ENCODE results near the gene NEK10.

Gene NEK10

GRCh38 chr3:27244374-27244773 is 124.8 kb downstream of the NEK10 start:
- DNase-seq (ENCODE audit: low read depth in 2 of 2) = no peak

- DNase-seq (ENCODE audit: low read depth in 2 of 2) = no peak
Measured at GRCh38 chr3:27239951-27240350, 129.2 kb downstream of the NEK10 start.

DNA sequence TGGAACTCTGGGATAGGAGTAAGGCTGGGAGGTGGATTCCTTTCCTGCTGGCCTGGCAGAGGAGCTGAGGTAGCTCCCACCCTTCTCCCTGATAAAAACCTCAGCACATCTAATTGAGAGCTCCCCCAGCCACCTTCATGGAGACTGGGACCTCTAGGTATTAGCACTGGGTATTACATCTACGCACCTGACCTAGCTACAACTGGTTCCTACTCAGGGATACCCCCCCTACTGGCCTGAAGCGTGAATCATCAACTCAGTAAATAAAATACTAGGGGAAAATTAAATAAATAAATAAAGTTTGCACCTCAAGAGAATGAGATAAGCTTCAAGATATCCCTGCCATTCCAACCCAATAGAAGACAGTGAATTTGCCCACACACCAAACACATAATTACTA is 140.4 kb downstream of the NEK10 start:
- no peak for DNase-seq (ENCODE audit: low read depth in 2 of 2)

DNA sequence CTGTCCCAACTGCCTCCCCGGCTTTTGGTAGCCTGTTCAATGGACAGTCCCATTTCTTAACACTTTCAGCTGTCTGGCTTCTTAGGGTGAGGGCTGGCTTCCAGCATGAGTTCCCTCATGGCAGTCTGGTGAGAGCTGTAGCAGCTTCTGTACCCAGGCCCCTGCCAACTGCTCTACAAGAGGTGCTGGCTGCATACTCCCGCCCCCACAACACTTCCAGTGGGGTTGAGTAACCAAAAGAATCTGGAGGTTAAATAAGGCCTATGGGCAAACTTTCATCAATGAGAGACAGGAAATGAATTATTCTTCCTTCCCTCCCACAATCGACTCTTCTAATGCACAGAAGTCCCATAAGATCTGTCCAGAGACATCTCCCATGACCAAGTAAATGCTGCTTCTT is 145.0 kb downstream of the NEK10 start:
- DNase-seq (ENCODE audit: low read depth in 2 of 2) = no peak

GRCh38 chr3:27221264-27221932 is 147.8 kb downstream of the NEK10 start:
- DNase-seq (ENCODE audit: low read depth in 2 of 2) = no peak

GRCh38 chr3:27220166-27220565 is 149.0 kb downstream of the NEK10 start:
- DNase-seq (ENCODE audit: low read depth in 2 of 2) = no peak

- no peak for DNase-seq (ENCODE audit: low read depth in 2 of 2)
Measured at GRCh38 chr3:27219127-27219845, 149.9 kb downstream of the NEK10 start.

- DNase-seq (ENCODE audit: low read depth in 2 of 2) = no peak
Measured at GRCh38 chr3:27216955-27217552, 152.1 kb downstream of the NEK10 start.

- DNase-seq (ENCODE audit: low read depth in 2 of 2) = no peak
Measured at GRCh38 chr3:27216295-27216855, 152.8 kb downstream of the NEK10 start.

- DNase-seq (ENCODE audit: low read depth in 2 of 2) = no peak
Measured at GRCh38 chr3:27213450-27213849, 155.7 kb downstream of the NEK10 start.

DNA sequence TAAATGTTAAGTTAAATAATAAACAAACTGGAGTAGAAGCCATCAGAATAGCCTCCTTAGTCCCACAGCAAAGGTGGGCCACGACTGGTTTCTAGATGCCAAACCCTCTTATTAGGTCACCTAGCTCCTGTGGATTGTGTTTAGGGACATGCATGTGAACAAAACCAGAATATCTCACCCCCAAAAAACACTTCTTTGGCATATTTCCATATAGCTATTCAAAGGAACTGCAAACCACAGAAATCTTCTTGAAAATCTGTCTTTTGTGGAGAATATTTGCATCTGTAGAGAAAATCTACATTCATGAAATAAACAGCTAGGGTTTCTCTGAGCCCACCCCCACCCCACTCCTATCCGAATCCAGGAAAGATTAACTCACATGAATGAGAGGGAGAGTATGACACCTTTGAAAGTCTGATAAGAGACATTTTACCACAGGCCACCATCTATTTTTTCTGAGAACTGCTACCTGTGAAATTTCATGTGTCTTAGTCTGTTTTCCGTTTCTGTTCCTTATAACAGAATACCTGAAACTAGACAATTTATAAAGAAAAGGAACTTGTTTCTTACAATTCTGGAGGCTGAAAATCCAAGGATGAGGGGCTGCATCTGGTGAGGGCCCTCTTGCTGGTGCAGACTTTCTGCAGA is 159.4 kb downstream of the NEK10 start:
- no peak for DNase-seq (ENCODE audit: low read depth in 2 of 2)

DNA sequence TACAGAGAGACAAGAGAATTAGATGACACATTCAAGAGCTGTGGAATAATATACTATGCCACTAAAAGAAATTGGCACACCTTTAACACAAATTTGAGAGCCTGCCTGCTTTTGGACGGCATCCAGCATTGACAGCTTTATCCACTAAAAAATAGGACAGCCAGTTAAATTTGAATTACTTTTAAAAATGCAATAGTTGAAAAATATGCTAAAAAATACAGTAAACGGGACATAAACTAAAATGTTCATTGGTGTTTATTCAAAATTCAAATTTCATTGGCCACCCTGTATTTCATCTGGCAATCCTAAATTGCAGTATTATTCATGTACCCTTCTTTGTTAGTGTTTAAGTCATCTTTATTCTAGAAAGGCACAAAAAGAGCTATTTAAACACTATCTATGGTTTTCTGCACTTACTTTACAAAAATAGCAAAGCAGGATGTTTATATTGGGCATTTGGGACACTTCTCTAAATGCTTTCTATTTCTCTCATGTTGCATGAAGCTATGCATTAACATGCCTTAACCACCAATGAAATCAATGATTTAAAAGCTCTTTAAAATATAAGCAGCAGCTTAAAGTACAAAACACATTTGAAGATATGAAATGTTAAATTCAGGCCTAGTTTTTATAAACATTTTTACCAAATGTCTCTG is 160.1 kb downstream of the NEK10 start:
- DNase-seq (ENCODE audit: low read depth in 2 of 2) = no peak

- DNase-seq (ENCODE audit: low read depth in 2 of 2) = no peak
Measured at GRCh38 chr3:27202959-27203358, 166.2 kb downstream of the NEK10 start.

DNA sequence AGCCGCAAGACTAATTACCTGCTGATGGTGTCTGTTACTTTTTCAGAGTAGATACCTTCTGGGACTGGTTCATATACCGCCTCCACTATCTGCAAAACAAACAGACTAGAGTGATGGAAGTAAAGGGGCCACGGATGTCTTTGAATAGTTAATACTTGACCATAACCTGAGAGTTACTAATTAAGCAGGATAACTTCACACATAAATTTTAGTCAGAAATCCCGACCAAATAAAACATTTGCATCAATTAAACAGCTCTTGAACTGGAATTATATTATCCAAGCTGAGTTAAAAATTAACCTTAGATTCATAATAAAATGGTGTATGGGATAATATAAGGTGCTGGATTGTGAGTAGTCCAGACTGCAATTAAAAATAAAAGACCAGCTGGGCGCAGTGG is 167.7 kb downstream of the NEK10 start:
- DNase-seq (ENCODE audit: low read depth in 2 of 2) = no peak

DNA sequence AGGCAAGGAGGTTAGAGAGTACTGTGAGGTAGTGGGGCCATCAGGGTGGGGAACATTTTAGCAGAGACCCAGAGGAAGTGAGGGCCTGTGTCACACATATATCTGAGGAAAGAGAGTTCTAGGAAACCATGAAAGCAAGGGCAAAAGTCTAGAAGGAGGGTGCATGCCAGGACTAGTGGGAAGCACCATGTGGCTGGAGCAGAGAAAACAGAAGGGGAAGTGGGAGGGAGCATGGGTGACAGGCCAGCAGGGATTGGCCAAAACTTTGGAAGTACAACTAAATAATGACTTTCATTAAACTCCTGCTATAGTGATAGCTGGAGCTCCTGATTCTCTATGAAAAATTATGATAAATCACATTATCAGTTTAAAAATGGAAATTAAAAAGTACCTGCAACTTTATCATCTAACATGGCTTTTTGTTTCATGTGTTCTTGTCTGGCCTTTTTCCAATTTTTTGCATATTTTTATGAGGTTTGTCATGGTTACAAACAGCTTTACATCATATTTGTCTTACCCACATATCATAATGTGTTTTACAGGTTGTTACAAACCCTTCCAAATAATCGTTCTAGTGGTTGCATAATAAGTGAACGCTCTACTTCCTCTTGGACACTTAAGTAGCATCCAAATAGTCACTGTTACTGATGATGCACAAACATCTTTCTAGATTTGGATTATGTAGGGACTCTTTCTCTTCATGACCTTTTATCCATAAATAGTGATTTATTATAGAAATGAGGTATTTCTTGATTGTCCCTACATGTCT is 168.3 kb downstream of the NEK10 start:
- no peak for DNase-seq (ENCODE audit: low read depth in 2 of 2)

DNA sequence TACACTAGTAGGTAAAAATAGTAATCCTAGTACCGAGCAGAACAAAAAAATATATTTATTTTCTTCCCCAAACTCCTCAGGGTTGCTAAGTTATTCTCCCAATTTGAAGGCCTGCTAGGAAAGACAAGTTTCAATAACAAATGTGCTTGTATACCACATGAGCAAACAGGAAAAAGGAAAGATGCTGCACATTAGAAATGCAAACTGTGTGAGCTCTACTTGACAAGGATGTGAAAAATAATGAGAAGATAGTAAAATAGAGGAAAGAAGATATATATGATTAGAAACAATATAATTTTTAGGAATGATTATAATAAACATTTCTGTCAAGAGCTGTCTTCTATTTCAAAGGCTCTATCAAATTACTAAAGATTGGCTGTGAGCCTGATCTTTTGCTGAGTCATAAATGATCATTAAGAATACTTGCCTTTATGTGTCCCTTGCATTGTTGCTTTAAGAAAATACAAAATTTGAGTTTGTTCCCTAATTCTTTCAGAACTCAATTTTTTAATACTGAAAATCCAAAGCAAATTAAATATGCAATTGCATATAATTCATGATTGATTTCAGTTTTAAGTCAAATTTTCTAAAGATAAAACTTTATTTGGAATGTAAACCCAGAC is 174.2 kb downstream of the NEK10 start:
- no peak for DNase-seq (ENCODE audit: low read depth in 2 of 2)

- DNase-seq (ENCODE audit: low read depth in 2 of 2) = no peak
Measured at GRCh38 chr3:27193056-27193455, 176.1 kb downstream of the NEK10 start.

- no peak for DNase-seq (ENCODE audit: low read depth in 2 of 2)
Measured at GRCh38 chr3:27186013-27186412, 183.2 kb downstream of the NEK10 start.

GRCh38 chr3:27185231-27185989 is 183.8 kb downstream of the NEK10 start:
- DNase-seq (ENCODE audit: low read depth in 2 of 2) = no peak

DNA sequence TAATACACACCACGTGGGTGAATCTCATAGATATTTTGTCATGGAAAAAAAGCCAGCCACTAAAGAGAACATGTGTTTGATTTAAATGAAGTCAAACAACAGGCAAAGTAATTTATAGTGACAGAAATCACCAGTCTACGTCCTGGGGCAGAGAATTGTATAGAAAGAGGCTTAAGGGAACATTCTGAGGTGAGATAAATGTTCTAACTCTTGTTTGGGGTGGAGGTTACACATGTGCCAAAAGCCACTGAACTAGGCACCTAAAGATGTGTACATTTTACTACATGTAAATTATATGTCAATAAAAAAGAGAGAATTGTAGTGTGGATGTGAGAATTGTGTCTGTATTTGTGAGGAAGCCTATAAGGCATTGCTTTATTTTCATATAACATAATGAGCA is 184.9 kb downstream of the NEK10 start:
- no peak for DNase-seq (ENCODE audit: low read depth in 2 of 2)

Measured in stimulated activated CD8-positive, alpha-beta memory T cell treated with anti-CD3 and anti-CD28 coated beads, Interleukin-7, amount 100 ng/mL, for 4 hours (primary cell).